Medulla oblongata (tissue), 1 donor: ENCODE results near the gene C4BPA.

Experiments used
- DNase-seq: peaks from one replicate; pipeline ENCODE4 v3.0.0-alpha.2; 2015; ENCODE audit errors: extremely low spot score

The C4BPA gene

GRCh38 chr1:207077470-207078377, 26.3 kb upstream of the C4BPA start:
- peak; percentile 94 for DNase-seq

- DNase-seq: no peak
Measured at GRCh38 chr1:207078578-207079132, 25.4 kb upstream of the C4BPA start.

GRCh38 chr1:207079706-207080241, 24.3 kb upstream of the C4BPA start:
- no peak for DNase-seq

DNA sequence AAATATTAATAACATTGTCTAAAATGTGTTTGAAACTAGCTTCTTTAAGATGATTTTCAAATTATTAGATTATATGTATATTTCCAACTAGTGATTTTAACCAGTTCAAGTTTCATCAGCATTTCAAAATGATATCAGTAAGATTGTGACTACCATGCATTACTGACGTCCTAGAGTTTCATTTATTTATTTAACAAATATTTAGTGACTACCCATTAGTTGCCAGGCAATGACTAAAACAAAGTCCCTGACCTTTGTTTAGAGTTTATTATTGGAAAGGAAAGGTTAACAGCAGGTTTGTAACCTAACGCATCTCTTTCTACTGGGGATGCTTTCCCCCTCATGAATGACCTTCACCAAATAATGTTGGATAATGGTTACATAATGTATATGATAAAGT, 22.9 kb upstream of the C4BPA start:
- no peak for DNase-seq

GRCh38 chr1:207081806-207082205, 22.2 kb upstream of the C4BPA start:
- DNase-seq: no peak

DNA sequence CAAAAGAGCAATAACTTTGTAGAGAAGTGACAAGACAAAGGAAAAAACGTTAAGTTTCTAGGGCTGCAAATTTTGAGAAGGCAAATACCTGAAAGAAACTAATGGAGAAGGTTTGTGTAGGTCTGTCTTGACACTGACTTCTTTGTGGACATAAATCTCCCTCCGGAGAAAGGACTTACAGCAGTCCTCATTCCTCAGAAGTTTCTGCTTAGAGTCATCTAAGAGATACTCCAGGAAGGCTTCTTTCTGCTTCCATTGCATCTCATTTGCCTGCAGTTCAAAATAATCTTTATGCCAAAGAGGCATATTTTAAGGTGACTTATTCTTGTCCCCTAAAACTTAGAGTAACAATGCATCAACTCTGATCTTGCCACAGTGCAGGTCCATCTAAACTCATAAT, 19.8 kb upstream of the C4BPA start:
- no peak for DNase-seq

DNA sequence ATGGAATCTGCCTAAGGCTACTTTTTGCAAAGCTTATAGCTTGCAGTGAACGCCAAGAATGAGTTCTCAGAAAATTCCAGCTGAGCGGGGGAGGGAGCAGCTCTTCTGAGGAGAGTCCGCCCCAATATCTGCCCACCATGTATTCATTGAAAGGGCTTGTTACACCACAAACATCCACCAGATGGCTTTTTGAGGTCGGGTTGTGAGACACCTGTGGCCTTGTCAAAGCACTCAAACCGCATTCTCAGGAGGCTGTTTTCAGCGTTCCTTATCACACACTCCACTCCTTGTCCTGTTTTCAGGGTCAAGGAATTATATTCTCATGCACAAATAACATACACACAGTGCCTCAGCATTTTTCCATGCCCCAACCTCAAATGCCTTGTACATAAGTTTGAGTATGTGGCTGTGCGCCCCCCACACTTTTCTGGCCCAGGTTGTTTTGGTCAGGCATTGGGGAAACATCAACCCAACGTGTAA, 19.3 kb upstream of the C4BPA start:
- peak; percentile 77 for DNase-seq

- DNase-seq: no peak
Measured at GRCh38 chr1:207085887-207086286, 18.1 kb upstream of the C4BPA start.

DNA sequence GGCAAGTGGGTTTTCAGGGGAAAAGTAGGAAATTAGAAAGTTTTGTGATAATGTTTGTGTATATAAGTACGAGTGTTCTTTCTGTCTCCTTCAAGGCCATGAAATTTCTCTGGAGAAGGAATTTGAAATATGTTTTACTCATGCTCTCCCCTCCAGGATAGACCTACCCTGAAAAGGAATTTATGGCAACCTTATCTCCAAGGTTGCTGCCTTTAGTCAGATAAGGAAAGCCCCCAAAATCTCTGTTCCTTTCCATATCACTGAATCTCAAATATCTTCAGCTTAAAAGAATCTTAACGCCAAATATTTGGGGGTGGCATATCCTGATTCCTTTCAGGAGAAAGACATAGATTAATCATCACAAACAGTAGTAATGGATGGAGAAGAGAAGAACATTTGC, 15.9 kb upstream of the C4BPA start:
- no peak for DNase-seq

DNA sequence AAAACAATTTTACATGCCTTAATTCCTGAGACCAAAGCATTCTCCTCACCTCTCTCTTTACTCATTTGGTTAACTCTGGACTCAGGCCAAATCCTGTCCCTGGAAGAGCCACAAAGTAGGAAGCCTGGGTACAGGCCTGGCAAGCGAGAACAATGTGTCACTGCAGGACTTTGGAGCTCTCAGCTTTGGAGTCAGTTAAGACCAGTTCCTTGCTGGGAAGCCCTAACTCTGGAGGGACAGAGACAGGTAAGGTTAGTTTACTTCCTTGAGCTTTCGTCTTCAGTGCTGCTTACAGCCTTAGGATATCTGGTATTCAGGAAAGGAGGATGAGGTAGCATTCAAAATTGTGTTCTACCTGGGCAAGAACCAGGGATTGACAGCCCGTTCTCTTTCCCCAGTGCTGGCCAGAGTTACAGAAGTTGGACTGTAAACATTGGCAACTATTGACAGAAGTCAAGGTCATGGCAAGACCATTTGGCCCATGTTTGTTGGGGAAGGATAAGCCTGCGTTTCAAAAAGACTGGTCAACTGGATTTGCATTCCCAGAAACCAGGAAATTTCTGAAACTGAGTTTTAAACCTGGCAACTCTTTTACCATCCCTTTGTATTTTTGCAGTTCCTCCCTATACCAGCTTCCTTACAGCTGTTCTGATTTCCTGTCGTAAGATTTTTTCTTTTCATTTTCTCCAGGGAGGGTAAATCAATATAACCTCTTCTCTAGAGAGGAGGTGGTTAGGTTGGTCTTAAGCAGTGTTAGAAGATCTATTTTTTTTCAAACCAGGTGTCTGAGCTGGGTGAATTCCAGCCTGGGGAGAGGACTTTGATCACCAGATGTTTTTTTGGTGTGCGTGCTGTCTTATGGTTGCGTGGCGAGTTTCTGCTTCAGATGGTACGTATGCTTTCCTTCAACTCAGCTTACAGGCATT, 15.1 kb upstream of the C4BPA start, which contains the start of gene C4BPB:
C4BPB (plus strand) TSS at position 160 of the 926 bp plus-strand sequence; CDS start at position 832, 672 bp downstream.
- no peak for DNase-seq

DNA sequence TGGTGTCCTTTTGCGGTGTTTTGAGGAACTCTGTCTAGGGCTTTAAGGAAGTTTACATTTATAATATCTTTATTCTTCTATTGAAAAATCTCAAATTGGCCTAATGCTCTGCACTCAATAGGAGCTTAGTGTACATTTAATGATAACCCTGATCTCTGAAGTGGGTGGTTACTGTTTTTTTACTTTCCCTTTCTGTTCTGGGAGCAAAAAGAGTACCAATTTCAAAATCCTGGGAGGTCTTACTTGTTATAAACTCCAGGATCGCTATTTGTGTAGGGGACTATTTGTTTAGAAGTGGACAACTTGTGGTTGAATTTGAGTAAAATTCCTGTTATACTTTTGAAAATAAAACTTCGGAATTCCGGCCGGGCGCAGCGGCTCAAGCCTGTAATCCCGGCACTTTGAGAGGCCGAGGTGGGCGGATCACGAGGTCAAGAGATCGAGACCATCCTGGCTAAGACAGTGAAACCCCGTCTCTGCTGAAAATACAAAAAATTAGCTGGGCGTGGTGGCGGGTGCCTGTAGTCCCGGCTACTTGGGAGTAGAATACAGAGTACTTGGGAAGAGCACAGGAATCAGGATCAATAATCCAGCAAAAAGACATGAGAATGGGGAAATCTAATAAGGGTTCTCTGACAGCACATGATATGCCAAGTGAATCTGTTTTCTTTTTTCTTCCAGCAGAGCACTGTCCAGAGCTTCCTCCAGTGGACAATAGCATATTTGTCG, 14.2 kb upstream of the C4BPA start:
- no peak for DNase-seq

GRCh38 chr1:207091200-207091908, 12.7 kb upstream of the C4BPA start:
- no peak for DNase-seq

- DNase-seq: no peak
Measured at GRCh38 chr1:207093944-207094343, 10.1 kb upstream of the C4BPA start.

DNA sequence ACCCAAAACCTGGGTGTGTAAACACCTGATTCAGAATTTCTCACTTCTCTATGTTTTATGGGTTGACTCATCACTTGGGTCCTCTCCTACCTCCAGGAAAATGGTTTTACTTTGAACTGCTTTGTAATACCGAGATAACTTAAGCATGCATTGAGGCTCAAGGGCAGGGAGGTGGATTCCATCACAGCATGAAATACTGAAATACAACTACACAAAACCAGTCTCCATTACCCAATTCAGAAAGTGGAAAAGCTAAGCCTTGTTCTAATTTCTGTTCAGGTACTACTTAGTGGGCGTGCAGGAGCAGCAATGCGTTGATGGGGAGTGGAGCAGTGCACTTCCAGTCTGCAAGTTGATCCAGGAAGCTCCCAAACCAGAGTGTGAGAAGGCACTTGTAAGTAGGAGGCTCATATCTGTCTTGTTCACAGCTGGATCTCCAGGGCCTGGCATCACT, 6.1 kb upstream of the C4BPA start:
- DNase-seq: no peak

DNA sequence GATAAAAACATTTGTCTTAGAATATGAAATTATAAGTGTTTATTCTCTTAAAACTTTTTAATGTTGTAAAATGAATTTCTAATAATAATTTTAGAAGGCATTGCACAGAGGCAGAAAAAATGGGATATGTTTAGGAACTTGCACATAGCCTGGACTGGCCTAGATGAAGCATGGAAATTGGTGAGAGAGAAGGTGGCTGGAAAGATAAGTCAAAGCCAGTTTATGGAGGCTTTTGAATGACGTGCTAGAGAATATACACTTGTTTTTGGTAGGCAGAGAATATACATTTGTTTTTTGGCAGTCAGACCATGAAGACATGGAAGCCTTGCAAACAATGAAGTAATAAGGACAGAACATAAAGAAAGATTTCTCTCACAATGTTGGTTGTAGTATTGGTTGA, 2.3 kb upstream of the C4BPA start:
- DNase-seq: no peak

GRCh38 chr1:207102146-207102545, 1.9 kb upstream of the C4BPA start:
- DNase-seq: no peak

- no peak for DNase-seq
Measured at GRCh38 chr1:207102659-207103058, 1.4 kb upstream of the C4BPA start.

DNA sequence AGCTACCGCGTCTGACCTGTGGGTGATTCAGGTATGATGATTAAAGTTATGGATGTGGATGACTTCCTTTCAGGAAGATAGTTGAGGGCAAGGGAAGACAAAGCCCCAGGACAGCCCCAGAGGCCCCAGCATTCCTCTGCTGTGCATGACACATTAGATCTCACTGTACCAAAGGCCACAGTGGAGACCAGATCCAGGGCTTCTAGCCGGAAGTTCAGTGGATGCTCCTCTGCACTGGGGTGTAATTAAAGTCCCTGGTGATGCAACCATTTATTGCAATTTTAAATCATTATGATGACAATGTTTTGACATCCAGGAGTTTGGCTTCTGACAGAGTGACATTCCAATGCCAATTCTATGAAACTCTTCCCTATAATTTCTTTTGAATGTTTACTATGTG, 5.0 kb downstream of the C4BPA start:
- DNase-seq: no peak

DNA sequence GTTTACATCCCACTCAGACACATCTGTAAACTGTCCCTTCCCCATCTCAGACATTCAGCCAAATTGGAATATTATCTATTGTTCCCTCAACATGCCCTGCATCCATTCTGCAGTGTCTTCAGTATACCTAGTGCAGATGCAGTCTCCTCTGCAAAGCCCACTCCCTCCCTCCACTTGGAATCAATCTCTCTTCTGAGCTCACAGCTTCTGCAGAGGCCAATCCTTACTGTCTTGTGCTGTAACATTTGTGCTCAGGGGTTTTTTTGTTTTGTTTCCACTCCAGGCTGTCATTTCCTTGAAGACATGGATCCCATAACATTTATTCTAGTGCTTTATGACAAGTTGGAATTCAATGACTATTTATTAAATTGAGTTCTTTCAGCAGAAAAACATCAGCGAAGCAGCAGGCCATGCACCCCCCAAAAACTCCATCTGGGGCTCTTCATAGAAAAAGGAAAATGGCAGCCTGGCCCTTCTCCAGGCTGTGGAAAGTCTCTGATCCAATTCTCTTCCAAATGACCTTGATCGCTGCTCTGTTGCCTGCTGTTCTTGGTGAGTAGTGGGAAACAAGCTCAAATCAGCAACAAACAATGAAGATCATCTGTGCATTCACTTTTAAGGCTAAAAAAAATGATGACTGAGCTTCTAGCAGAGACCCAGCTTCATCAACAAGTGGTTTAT, 8.7 kb downstream of the C4BPA start:
- DNase-seq: no peak

- no peak for DNase-seq
Measured at GRCh38 chr1:207115269-207115668, 11.2 kb downstream of the C4BPA start.
